ENCODE results near the gene DNTT. TPM values are rescaled to one million over a fixed set of nuclear protein-coding genes. Genes with fewer than 3 reads are reported as not detected.

DNTT gene
- total RNA-seq, 1 donor, result not detected

- H4K20me1 ChIP-seq (ENCODE audit: insufficient read depth, low read length), result no peaks in the 10 kb centered on the region
- no peaks in the 10 kb centered on the region for H3K4me1 ChIP-seq (ENCODE audit: insufficient read depth, low read length)
- no peak within 1 kb of the TSS for H2AFZ ChIP-seq (ENCODE audit: low read length)
- H3K27ac ChIP-seq (ENCODE audit: low read depth, low read length), result no peak within 1 kb of the TSS
- H3K27me3 ChIP-seq (ENCODE audit: insufficient read depth, low read length), result peaks cover 3% of the 10 kb centered on the region
- no peak within 1 kb of the TSS for H3K4me2 ChIP-seq (ENCODE audit: insufficient read depth, low read length)
- no peak for TF ChIP-seq CTCF (IDR thresholded peaks at IDR 0.05; ENCODE audit: extremely low read depth, low read depth, low read length)
- H3K4me3 ChIP-seq (ENCODE audit: insufficient read depth, low read length), result no peak within 1 kb of the TSS
- DNase-seq (ENCODE audit: insufficient read length, low spot score, missing footprints), result no peak
- H3K79me2 ChIP-seq (ENCODE audit: insufficient read depth, low read length), result no peaks in the 10 kb centered on the region
- H3K36me3 ChIP-seq (ENCODE audit: insufficient read depth, low read length), result no peaks in the 10 kb centered on the region
- no peaks in the 10 kb centered on the region for H3K9me3 ChIP-seq (ENCODE audit: low read depth, low read length)
Measured at GRCh38 chr10:96358851-96359540, 54.8 kb downstream of the DNTT start, which contains the start of gene OPALIN. TSS of gene OPALIN (minus strand) at chr10:96359002. CDS start at chr10:96358896, 106 bp downstream.

DNA sequence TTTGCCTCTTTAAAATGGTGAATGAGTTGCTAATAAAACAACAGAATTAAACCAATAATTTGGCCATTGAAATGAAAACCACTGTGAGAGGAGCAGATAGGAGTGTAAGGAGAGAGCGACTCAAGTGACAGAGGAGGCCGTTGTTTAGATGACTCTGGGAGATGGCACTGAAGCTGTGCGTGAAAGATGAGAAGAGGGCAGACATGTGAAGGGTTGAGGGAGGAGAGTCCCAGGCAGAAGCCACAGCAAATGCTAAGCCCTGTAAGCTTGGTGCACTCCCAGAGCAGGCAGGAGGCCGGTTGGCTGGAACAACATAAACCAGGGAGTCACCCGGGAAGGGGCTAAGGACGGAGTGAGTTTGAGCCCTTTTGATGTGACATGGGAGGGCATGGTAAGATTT is 55.4 kb downstream of the DNTT start:
- H3K27me3 ChIP-seq (ENCODE audit: insufficient read depth, low read length), result peaks cover 3% of the 10 kb centered on the region
- no peaks in the 10 kb centered on the region for H3K79me2 ChIP-seq (ENCODE audit: insufficient read depth, low read length)
- H3K36me3 ChIP-seq (ENCODE audit: insufficient read depth, low read length), result no peaks in the 10 kb centered on the region
- H4K20me1 ChIP-seq (ENCODE audit: insufficient read depth, low read length), result no peaks in the 10 kb centered on the region
- no peak overlapping the region for H2AFZ ChIP-seq (ENCODE audit: low read length)
- no peak overlapping the region for H3K4me3 ChIP-seq (ENCODE audit: insufficient read depth, low read length)
- no peak overlapping the region for H3K27ac ChIP-seq (ENCODE audit: low read depth, low read length)
- no peaks in the 10 kb centered on the region for H3K4me1 ChIP-seq (ENCODE audit: insufficient read depth, low read length)
- H3K9me3 ChIP-seq (ENCODE audit: low read depth, low read length), result no peaks in the 10 kb centered on the region
- no peak overlapping the region for H3K4me2 ChIP-seq (ENCODE audit: insufficient read depth, low read length)
- TF ChIP-seq CTCF (IDR thresholded peaks at IDR 0.05; ENCODE audit: extremely low read depth, low read depth, low read length), result no peak
- DNase-seq (ENCODE audit: insufficient read length, low spot score, missing footprints), result no peak

DNA sequence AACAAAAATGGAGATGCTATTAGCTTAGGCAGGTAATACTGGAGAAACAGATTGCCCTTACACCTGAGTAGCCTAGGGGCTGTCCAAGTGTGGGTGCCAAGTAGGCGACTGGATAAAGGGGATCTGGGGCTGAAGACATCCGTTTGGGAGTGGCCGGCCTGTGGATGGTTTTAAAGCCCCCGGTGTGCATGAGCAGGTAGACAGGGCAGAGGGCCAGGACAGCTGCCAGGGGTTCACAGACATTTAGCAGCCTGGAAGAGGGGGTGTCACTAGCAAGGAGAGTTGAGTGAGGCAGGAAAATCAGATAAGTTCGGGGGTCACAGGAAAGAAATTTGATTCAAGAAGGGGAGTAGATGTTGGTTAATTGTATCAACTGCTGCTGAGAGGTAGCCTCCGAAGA is 56.1 kb downstream of the DNTT start:
- Histone ChIP-seq H3K27ac (ENCODE audit: low read depth, low read length) (no peak overlapping the region), H3K9me3 (ENCODE audit: low read depth, low read length) (no peaks in the 10 kb centered on the region), H3K27me3 (ENCODE audit: insufficient read depth, low read length) (peaks cover 3% of the 10 kb centered on the region), H3K4me2 (ENCODE audit: insufficient read depth, low read length) (no peak overlapping the region), H3K4me3 (ENCODE audit: insufficient read depth, low read length) (no peak overlapping the region), H3K36me3 (ENCODE audit: insufficient read depth, low read length) (no peaks in the 10 kb centered on the region), H3K79me2 (ENCODE audit: insufficient read depth, low read length) (no peaks in the 10 kb centered on the region), H3K4me1 (ENCODE audit: insufficient read depth, low read length) (no peaks in the 10 kb centered on the region), H4K20me1 (ENCODE audit: insufficient read depth, low read length) (no peaks in the 10 kb centered on the region), H2AFZ (ENCODE audit: low read length) (no peak overlapping the region)
- no peak for DNase-seq (ENCODE audit: insufficient read length, low spot score, missing footprints)
- no peak for TF ChIP-seq CTCF (IDR thresholded peaks at IDR 0.05; ENCODE audit: extremely low read depth, low read depth, low read length)

DNA sequence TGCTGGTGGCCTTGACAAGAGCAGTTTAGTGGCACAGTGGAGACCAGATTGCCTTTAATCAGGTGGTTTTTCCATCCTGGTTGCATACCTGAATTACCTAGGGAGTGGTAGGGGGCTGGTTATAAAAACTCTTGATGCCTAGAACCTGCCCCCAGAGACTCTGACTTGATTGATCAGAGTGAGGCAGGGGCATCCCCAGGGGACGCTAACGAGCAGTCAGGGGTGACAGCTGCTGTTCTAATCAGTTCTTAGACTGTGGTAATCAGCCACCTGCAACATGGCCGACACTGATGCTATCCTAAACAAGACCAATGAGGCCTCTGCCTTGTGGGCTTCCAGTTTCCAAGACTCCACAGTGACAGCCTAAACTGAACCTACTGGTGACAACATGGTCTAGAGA is 56.5 kb downstream of the DNTT start:
- no peak for DNase-seq (ENCODE audit: insufficient read length, low spot score, missing footprints)
- no peak for TF ChIP-seq CTCF (IDR thresholded peaks at IDR 0.05; ENCODE audit: extremely low read depth, low read depth, low read length)

More for the DNA sequence above, 56.5 kb downstream of the DNTT start:
- no peak overlapping the region for H3K4me2 ChIP-seq (ENCODE audit: insufficient read depth, low read length)
- H4K20me1 ChIP-seq (ENCODE audit: insufficient read depth, low read length), result no peaks in the 10 kb centered on the region
- H3K27me3 ChIP-seq (ENCODE audit: insufficient read depth, low read length), result peaks cover 3% of the 10 kb centered on the region
- H2AFZ ChIP-seq (ENCODE audit: low read length), result no peak overlapping the region
- no peaks in the 10 kb centered on the region for H3K79me2 ChIP-seq (ENCODE audit: insufficient read depth, low read length)
- no peaks in the 10 kb centered on the region for H3K9me3 ChIP-seq (ENCODE audit: low read depth, low read length)
- H3K36me3 ChIP-seq (ENCODE audit: insufficient read depth, low read length), result no peaks in the 10 kb centered on the region
- H3K4me1 ChIP-seq (ENCODE audit: insufficient read depth, low read length), result no peaks in the 10 kb centered on the region
- no peak overlapping the region for H3K4me3 ChIP-seq (ENCODE audit: insufficient read depth, low read length)
- no peak overlapping the region for H3K27ac ChIP-seq (ENCODE audit: low read depth, low read length)
